GM18498 (cell line): Measurements from ENCODE around the gene CEBPG.

Experiments used
- ATAC-seq: cut with Tn5 transposase; IDR thresholded peaks from one replicate; pipeline ENCODE4 v1.9.1; 2021; ENCODE audit warnings: mild to moderate bottlenecking, moderate library complexity; ENCODE audit not compliant: unreplicated experiment

The CEBPG gene

GRCh38 chr19:33405254-33405552, 31.7 kb downstream of the CEBPG start:
- no peak for ATAC-seq

GRCh38 chr19:33405553-33406461, 32.3 kb downstream of the CEBPG start:
- no peak for ATAC-seq

- no peak for ATAC-seq
Measured at GRCh38 chr19:33406521-33407139, 33.1 kb downstream of the CEBPG start.

- ATAC-seq, result no peak
Measured at GRCh38 chr19:33407140-33407551, 33.6 kb downstream of the CEBPG start.

GRCh38 chr19:33407716-33408115, 34.2 kb downstream of the CEBPG start:
- no peak for ATAC-seq

GRCh38 chr19:33408116-33408515, 34.6 kb downstream of the CEBPG start:
- ATAC-seq, result no peak

GRCh38 chr19:33408538-33409434, 35.3 kb downstream of the CEBPG start:
- no peak for ATAC-seq

GRCh38 chr19:33409906-33410685, 36.6 kb downstream of the CEBPG start:
- ATAC-seq, result no peak

- no peak for ATAC-seq
Measured at GRCh38 chr19:33410915-33411401, 37.4 kb downstream of the CEBPG start.

GRCh38 chr19:33411621-33412180, 38.2 kb downstream of the CEBPG start:
- ATAC-seq, result no peak

GRCh38 chr19:33412601-33413425, 39.3 kb downstream of the CEBPG start:
- no peak for ATAC-seq

- ATAC-seq, result no peak
Measured at GRCh38 chr19:33413426-33413725, 39.9 kb downstream of the CEBPG start.

GRCh38 chr19:33413868-33414666, 40.6 kb downstream of the CEBPG start:
- ATAC-seq, result no peak

- no peak for ATAC-seq
Measured at GRCh38 chr19:33414667-33415605, 41.4 kb downstream of the CEBPG start.

GRCh38 chr19:33416307-33417215, 43.1 kb downstream of the CEBPG start:
- ATAC-seq, result no peak

- ATAC-seq, result no peak
Measured at GRCh38 chr19:33417751-33418150, 44.2 kb downstream of the CEBPG start.

GRCh38 chr19:33418461-33418860, 45.0 kb downstream of the CEBPG start:
- ATAC-seq, result no peak
